Measurements from ENCODE around the gene MGST2.

The MGST2 gene

DNA sequence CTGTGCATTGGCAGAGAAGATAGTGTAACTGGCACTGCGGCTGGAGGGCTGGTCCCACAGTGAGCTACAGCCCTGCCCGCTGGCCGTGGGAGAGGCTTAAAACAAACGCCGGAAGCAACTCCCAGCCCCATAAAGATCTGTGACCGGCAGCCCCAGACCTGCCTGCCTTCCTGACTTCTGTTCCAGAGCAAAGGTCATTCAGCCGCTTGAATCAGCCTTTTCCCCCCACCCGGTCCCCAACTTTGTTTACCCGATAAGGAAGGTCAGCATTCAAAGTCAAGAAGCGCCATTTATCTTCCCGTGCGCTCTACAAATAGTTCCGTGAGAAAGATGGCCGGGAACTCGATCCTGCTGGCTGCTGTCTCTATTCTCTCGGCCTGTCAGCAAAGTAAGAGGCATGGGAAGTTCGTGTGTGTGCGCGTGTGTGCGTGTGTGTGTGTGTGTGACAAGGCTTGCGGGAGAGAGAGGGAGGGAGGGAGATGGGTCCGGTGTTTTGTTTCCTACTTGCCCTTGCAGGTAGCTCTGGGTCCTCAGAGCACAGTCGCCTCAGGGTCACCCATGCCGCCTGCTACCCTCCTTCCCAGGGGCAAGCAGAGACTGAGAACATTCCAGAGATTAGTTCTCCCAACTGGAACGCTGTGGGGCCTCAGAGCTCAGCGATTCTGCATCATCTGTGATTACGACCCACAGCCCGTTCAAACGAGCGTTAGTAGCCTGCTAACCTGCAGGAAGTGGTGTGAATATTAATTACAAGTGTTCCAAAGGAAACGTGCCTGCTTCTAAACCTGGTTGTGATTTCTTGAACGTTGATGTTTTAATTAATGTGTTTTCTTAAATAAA is at the start of gene MGST2:
TSS of gene MGST2 (plus strand) at position 130 of the 840 bp plus-strand sequence. CDS start at position 331, 201 bp downstream.
- peak within 1 kb of the TSS; percentile 65 for H3K4me3 ChIP-seq (replicated peaks; ENCODE audit: low read depth, low read length)
- DNase-seq (ENCODE audit: low read depth) = peak; percentile 88
- no peak for TF ChIP-seq CTCF (IDR thresholded peaks at IDR 0.05; ENCODE audit: low read length, missing control alignments)

GRCh38 chr4:139617702-139618490 is 47.7 kb upstream of the MGST2 start:
- peak; percentile 31 for DNase-seq (ENCODE audit: low read depth)
- TF ChIP-seq CTCF (IDR thresholded peaks at IDR 0.05; ENCODE audit: low read length, missing control alignments) = peak; percentile 49
- no peak overlapping the region for H3K4me3 ChIP-seq (replicated peaks; ENCODE audit: low read depth, low read length)

GRCh38 chr4:139619644-139620043 is 46.0 kb upstream of the MGST2 start:
- DNase-seq (ENCODE audit: low read depth) = peak; percentile 50
- TF ChIP-seq CTCF (IDR thresholded peaks at IDR 0.05; ENCODE audit: low read length, missing control alignments) = peak; percentile 66
- H3K4me3 ChIP-seq (replicated peaks; ENCODE audit: low read depth, low read length) = no peak overlapping the region

DNA sequence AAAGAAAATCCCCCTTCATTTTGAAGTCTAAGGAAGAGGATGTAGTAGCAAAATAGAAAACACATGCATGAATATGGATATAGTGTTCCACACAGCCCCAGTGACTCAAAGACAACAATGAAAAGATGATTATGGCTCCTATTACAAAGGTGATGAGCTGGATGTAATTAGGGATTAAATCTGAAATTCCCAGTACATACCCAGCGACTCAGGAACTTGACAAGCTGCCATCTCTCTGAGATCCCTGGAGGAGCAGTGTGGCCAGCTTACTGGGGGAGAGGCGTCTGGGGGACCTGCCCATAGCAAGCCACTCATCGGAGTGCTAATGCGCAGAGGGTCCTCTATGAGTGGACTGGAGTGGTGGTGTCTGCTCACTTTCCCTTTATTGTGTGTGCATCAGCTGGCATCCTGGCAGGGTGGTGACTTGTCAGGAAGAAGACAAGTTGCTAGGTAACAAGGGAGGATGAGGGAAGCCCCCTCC is 42.7 kb upstream of the MGST2 start:
- no peak for DNase-seq (ENCODE audit: low read depth)
- no peak for TF ChIP-seq CTCF (IDR thresholded peaks at IDR 0.05; ENCODE audit: low read length, missing control alignments)
- no peak overlapping the region for H3K4me3 ChIP-seq (replicated peaks; ENCODE audit: low read depth, low read length)

DNA sequence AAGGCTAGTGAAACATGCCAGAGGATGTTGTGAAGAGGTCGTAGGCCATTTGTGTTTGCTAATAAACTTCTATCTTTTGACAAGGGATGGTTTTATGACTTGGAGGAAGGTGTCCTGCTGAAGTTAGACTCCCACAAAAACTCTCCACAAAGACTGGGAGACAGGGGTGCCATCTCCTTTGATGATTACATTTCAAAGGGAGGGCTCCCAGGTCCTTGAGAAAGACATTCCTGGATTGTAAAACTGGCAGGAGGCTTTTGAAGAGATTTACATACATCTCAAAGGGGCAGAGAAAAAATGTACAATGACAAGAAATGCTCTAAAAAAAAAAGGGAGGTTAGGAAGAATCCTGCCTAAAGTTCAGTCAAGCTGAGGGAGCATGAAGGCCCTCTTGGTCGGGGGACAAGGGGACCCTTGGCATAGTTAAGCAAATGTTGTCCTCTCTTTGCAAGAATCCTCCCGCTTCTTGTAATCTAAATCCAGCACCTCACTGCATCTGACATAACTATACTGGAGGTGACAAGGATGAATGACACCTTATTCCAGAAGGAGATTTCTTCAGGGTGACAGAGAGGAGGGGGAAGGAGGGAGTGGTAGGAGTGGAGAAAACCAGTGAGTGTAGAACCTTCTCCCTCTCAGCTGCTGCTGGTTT is 41.1 kb upstream of the MGST2 start:
- TF ChIP-seq CTCF (IDR thresholded peaks at IDR 0.05; ENCODE audit: low read length, missing control alignments) = no peak
- no peak for DNase-seq (ENCODE audit: low read depth)
- no peak overlapping the region for H3K4me3 ChIP-seq (replicated peaks; ENCODE audit: low read depth, low read length)

DNA sequence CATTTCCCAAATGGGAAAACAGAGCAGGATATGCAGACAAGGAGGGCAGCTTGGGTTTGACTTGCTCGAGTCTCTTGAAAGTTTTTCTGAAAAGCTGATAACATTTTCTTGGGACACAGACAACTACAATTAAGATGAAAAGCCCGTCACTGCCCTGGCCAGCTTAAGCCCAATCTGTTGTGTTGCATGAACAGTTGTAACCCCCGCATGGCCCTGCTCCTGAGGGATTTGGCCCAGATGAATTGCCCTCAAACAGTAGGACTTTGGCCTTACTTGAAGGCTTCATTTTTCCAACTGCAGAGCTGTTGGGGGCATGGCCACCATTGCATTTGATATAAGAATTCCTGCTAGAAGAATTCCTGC is 40.5 kb upstream of the MGST2 start:
- no peak overlapping the region for H3K4me3 ChIP-seq (replicated peaks; ENCODE audit: low read depth, low read length)
- DNase-seq (ENCODE audit: low read depth) = no peak
- TF ChIP-seq CTCF (IDR thresholded peaks at IDR 0.05; ENCODE audit: low read length, missing control alignments) = no peak
